ENCODE results near the gene IFNE.

- TF ChIP-seq, protein P1, sequence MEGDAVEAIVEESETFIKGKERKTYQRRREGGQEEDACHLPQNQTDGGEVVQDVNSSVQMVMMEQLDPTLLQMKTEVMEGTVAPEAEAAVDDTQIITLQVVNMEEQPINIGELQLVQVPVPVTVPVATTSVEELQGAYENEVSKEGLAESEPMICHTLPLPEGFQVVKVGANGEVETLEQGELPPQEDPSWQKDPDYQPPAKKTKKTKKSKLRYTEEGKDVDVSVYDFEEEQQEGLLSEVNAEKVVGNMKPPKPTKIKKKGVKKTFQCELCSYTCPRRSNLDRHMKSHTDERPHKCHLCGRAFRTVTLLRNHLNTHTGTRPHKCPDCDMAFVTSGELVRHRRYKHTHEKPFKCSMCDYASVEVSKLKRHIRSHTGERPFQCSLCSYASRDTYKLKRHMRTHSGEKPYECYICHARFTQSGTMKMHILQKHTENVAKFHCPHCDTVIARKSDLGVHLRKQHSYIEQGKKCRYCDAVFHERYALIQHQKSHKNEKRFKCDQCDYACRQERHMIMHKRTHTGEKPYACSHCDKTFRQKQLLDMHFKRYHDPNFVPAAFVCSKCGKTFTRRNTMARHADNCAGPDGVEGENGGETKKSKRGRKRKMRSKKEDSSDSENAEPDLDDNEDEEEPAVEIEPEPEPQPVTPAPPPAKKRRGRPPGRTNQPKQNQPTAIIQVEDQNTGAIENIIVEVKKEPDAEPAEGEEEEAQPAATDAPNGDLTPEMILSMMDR (IDR thresholded peaks at IDR 0.05), result no peak
- no peak for TF ChIP-seq POLR2A (IDR thresholded peaks at IDR 0.05)
- no peak for TF ChIP-seq EP300 (IDR thresholded peaks at IDR 0.05)
Observed at GRCh38 chr9:21520501-21521228, 38.6 kb upstream of the IFNE start.
